Activated CD8-positive, alpha-beta memory T cell treated with anti-CD3 and anti-CD28 coated beads, Interleukin-2, amount 50 U/mL, for 1 hour (primary cell): ENCODE results near the gene DSP.

ENCODE experiments used
- DNase-seq: peaks from one replicate; pipeline ENCODE4 v3.0.0-alpha.2; 2020; ENCODE audit errors: extremely low read depth

DSP gene

GRCh38 chr6:7541175-7542064 lies at the start of gene DSP:
Gene DSP, plus strand, starts transcription at chr6:7541671. Its CDS starts 245 bp downstream, at chr6:7541916.
- DNase-seq: no peak

GRCh38 chr6:7493866-7494265 lies 47.6 kb upstream of the DSP start:
- DNase-seq: no peak

GRCh38 chr6:7494638-7495037 lies 46.8 kb upstream of the DSP start:
- no peak for DNase-seq

GRCh38 chr6:7496266-7496875 lies 45.1 kb upstream of the DSP start:
- no peak for DNase-seq

GRCh38 chr6:7500752-7501282 lies 40.7 kb upstream of the DSP start:
- DNase-seq: no peak

GRCh38 chr6:7502743-7503142 lies 38.7 kb upstream of the DSP start:
- DNase-seq: no peak

- DNase-seq: no peak
These were observed 37.4 kb upstream of the DSP start for GRCh38 chr6:7504041-7504440.

- DNase-seq: no peak
These were observed 36.2 kb upstream of the DSP start for GRCh38 chr6:7505189-7505699.

GRCh38 chr6:7507600-7507999 lies 33.9 kb upstream of the DSP start:
- DNase-seq: no peak

- no peak for DNase-seq
These were observed 29.2 kb upstream of the DSP start for GRCh38 chr6:7512320-7512719.

- no peak for DNase-seq
These were observed 27.9 kb upstream of the DSP start for GRCh38 chr6:7513529-7513928.

- DNase-seq: no peak
These were observed 26.1 kb upstream of the DSP start for GRCh38 chr6:7515363-7515762.

- DNase-seq: no peak
These were observed 22.6 kb upstream of the DSP start for GRCh38 chr6:7518877-7519276.

- no peak for DNase-seq
These were observed 18.6 kb upstream of the DSP start for GRCh38 chr6:7522873-7523272.

- DNase-seq: no peak
These were observed 17.5 kb upstream of the DSP start for GRCh38 chr6:7523922-7524321.

- DNase-seq: no peak
These were observed 14.7 kb upstream of the DSP start for GRCh38 chr6:7526755-7527154.

GRCh38 chr6:7528565-7528964 lies 12.9 kb upstream of the DSP start:
- no peak for DNase-seq

- DNase-seq: no peak
These were observed 12.3 kb upstream of the DSP start for GRCh38 chr6:7529141-7529540.

GRCh38 chr6:7532232-7532631 lies 9.2 kb upstream of the DSP start:
- DNase-seq: no peak

GRCh38 chr6:7532821-7533220 lies 8.7 kb upstream of the DSP start:
- DNase-seq: no peak

- no peak for DNase-seq
These were observed 7.3 kb upstream of the DSP start for GRCh38 chr6:7534192-7534591.

GRCh38 chr6:7535498-7535897 lies 6.0 kb upstream of the DSP start:
- no peak for DNase-seq
